AG09309 (cell line): Measurements from ENCODE around the gene CELF2.

ENCODE experiments used
- DNase-seq: peaks from one replicate; pipeline ENCODE4 v3.0.0-alpha.2; 2010; ENCODE audit warnings: low read depth
- H3K4me3 ChIP-seq: 2 replicates; pipeline ENCODE4 v1.5.1; 2011; ENCODE audit warnings: mild to moderate bottlenecking, low read depth, low read length, moderate library complexity; ENCODE audit not compliant: control insufficient read depth
- CTCF ChIP-seq: IDR thresholded peaks from 2 replicates; pipeline ENCODE4 v1.5.1; 2011; ENCODE audit warnings: mild to moderate bottlenecking, low read depth, low read length, inconsistent platforms; ENCODE audit not compliant: insufficient read depth, control insufficient read depth; ENCODE audit errors: missing control alignments

The CELF2 gene

DNA sequence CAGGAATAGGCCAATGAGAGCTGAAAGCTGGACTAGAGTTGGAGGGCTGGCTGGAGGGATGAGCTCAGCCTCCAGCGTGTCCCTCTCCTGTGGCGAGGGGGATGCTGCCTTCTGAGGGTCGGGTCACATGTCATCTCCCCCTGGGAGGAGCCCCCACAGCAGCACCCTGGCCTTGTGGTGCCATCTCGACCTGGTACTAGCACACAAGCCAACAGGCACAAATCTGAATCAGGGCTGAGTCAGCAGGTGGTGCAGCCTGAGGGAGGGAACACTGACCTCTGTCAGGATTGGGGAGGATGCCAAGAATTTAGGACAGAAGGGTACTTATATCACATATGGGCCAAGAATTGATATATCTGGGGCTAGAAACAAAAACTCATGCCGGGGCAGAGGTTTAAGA, 280.4 kb downstream of the CELF2 start:
- TF ChIP-seq CTCF = no peak
- DNase-seq = no peak

GRCh38 chr10:11299125-11299524, 281.5 kb downstream of the CELF2 start:
- DNase-seq = no peak
- no peak overlapping the region for H3K4me3 ChIP-seq
- TF ChIP-seq CTCF = no peak

More for the DNA sequence above, 280.4 kb downstream of the CELF2 start:
- no peak overlapping the region for H3K4me3 ChIP-seq

- no peak for DNase-seq
- TF ChIP-seq CTCF = no peak
- no peak overlapping the region for H3K4me3 ChIP-seq
These were observed 282.4 kb downstream of the CELF2 start for GRCh38 chr10:11300026-11300425.

- DNase-seq = no peak
- TF ChIP-seq CTCF = no peak
- H3K4me3 ChIP-seq = no peak overlapping the region
These were observed 282.9 kb downstream of the CELF2 start for GRCh38 chr10:11300563-11300962.

DNA sequence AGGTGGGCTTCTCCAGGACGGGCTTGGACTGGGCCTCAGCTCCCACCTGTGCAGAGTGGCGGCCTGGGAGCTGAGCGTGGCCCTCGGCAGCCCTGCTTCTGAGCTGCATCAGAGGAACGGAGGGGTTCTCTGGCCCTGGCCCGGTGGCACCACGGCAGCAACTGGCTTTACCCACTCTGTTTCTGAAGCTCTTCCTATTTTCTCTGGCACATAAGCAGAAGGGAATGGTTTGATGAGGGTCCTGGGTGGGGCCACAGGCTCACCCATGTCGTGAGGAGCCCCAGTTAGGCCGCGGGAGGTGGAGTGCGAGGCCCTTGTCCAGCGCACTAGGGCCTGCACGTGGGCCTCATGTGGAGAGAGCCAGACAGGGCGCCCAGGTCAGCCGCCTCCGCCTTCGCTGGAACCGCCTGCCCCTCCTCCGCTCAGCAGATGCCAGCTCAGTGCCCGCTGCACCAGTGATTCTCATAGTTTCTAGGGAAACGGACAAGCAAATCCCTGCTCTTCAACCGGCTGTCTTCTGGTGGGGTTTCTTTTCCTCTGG, 284.0 kb downstream of the CELF2 start:
- no peak overlapping the region for H3K4me3 ChIP-seq
- TF ChIP-seq CTCF = no peak
- DNase-seq = no peak

GRCh38 chr10:11302181-11302580, 284.5 kb downstream of the CELF2 start:
- no peak for TF ChIP-seq CTCF

More at GRCh38 chr10:11302181-11302580, 284.5 kb downstream of the CELF2 start:
- no peak overlapping the region for H3K4me3 ChIP-seq
- no peak for DNase-seq
